ENCODE data around the gene MCF2L2.
"Not testable (repeated sequence)": the region's sequence is repeated elsewhere in the genome, so short reads cannot be mapped to it uniquely, and the experiment has no call there.

- TF ChIP-seq POLR2A, TAF1, POLR2AphosphoS5 (IDR thresholded peaks at IDR 0.05; ENCODE audit: low read depth, low read length): not testable (repeated sequence)
Observed at GRCh38 chr3:183371600-183371968, 56.8 kb downstream of the MCF2L2 start.

Data from GM12891 (cell line).